ENCODE data around the gene RNASE13.

DNA sequence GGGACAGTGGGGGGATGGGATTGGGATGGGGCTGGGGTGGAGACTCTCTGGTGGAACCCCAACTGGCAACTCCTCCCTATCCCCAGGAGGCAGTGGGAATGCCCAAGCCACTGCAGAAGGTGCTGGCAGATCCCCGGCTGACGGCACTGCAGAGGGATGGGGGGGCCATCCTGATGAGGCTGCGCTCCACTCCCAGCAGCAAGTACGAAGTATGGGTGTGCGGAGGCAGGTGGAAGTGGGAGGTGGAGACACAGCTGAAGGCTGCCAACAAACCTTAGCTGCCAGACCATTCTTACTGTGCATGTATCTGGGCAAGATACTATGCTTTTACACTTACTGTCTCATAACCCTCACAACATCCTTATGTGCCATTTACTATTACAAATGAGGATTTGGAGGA is 43.7 kb upstream of the RNASE13 start:
- no peak for TF ChIP-seq POLR2A (IDR thresholded peaks at IDR 0.05)
- TF ChIP-seq, protein P1, sequence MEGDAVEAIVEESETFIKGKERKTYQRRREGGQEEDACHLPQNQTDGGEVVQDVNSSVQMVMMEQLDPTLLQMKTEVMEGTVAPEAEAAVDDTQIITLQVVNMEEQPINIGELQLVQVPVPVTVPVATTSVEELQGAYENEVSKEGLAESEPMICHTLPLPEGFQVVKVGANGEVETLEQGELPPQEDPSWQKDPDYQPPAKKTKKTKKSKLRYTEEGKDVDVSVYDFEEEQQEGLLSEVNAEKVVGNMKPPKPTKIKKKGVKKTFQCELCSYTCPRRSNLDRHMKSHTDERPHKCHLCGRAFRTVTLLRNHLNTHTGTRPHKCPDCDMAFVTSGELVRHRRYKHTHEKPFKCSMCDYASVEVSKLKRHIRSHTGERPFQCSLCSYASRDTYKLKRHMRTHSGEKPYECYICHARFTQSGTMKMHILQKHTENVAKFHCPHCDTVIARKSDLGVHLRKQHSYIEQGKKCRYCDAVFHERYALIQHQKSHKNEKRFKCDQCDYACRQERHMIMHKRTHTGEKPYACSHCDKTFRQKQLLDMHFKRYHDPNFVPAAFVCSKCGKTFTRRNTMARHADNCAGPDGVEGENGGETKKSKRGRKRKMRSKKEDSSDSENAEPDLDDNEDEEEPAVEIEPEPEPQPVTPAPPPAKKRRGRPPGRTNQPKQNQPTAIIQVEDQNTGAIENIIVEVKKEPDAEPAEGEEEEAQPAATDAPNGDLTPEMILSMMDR (IDR thresholded peaks at IDR 0.05), result no peak
- no peak for TF ChIP-seq POLR2AphosphoS5 (IDR thresholded peaks at IDR 0.05)

Data from suprapubic skin (tissue), 4 donors.